GM19328 (cell line): ENCODE data around the gene PARD3.
"Not testable (repeated sequence)": the region's sequence is repeated elsewhere in the genome, so short reads cannot be mapped to it uniquely, and the experiment has no call there.

Experiments used
- ATAC-seq: cut with Tn5 transposase; IDR thresholded peaks from one replicate; pipeline ENCODE4 v1.9.1; 2021; ENCODE audit warnings: mild to moderate bottlenecking, moderate library complexity; ENCODE audit not compliant: unreplicated experiment

The PARD3 gene

GRCh38 chr10:34438741-34439140 lies 376.4 kb downstream of the PARD3 start:
- ATAC-seq = no peak

GRCh38 chr10:34437906-34438305 lies 377.2 kb downstream of the PARD3 start:
- no peak for ATAC-seq

- no peak for ATAC-seq
These were observed 380.9 kb downstream of the PARD3 start for GRCh38 chr10:34434119-34434594.

GRCh38 chr10:34433241-34434076 lies 381.6 kb downstream of the PARD3 start:
- ATAC-seq = no peak

- ATAC-seq = no peak
These were observed 382.5 kb downstream of the PARD3 start for GRCh38 chr10:34432589-34432988.

- no peak for ATAC-seq
These were observed 384.4 kb downstream of the PARD3 start for GRCh38 chr10:34430685-34431084.

- no peak for ATAC-seq
These were observed 386.6 kb downstream of the PARD3 start for GRCh38 chr10:34428501-34428900.

- ATAC-seq = no peak
These were observed 387.2 kb downstream of the PARD3 start for GRCh38 chr10:34427911-34428216.

- not testable (repeated sequence) for ATAC-seq
These were observed 387.8 kb downstream of the PARD3 start for GRCh38 chr10:34427158-34427910.

- ATAC-seq = not testable (repeated sequence)
These were observed 388.4 kb downstream of the PARD3 start for GRCh38 chr10:34426538-34427157.

GRCh38 chr10:34426041-34426440 lies 389.1 kb downstream of the PARD3 start:
- ATAC-seq = no peak

GRCh38 chr10:34423673-34424625 lies 391.1 kb downstream of the PARD3 start:
- no peak for ATAC-seq

- ATAC-seq = no peak
These were observed 394.3 kb downstream of the PARD3 start for GRCh38 chr10:34420795-34421194.

GRCh38 chr10:34420273-34420672 lies 394.8 kb downstream of the PARD3 start:
- no peak for ATAC-seq

GRCh38 chr10:34415039-34415438 lies 400.1 kb downstream of the PARD3 start:
- no peak for ATAC-seq

- no peak for ATAC-seq
These were observed 401.1 kb downstream of the PARD3 start for GRCh38 chr10:34413756-34414587.

- ATAC-seq = no peak
These were observed 401.9 kb downstream of the PARD3 start for GRCh38 chr10:34413214-34413613.

GRCh38 chr10:34408956-34409355 lies 406.1 kb downstream of the PARD3 start:
- no peak for ATAC-seq

- ATAC-seq = no peak
These were observed 406.7 kb downstream of the PARD3 start for GRCh38 chr10:34408381-34408780.

GRCh38 chr10:34407324-34407805 lies 407.7 kb downstream of the PARD3 start:
- no peak for ATAC-seq
